ENCODE results near the gene PFKFB3. TPM values are rescaled to one million over a fixed set of nuclear protein-coding genes. Genes with fewer than 3 reads are reported as not detected.

PFKFB3 gene
- total and polyA plus RNA-seq, 10 donors: 6.3 to 227 (median 113) TPM

GRCh38 chr10:6200440-6200733 is 2.3 kb upstream of the PFKFB3 start:
- no peak for DNase-seq
- H3K4me1 ChIP-seq: peaks cover 20 to 95% (median 55%) of the 10 kb centered on the region in 6 donors
- no peak for TF ChIP-seq POLR2AphosphoS5 (IDR thresholded peaks at IDR 0.05)
- H3K27ac ChIP-seq: peak overlapping the region in 5 of 8 donors; percentile 92 to 99 (median 96)
- peak overlapping the region in 5 of 8 donors; percentile 73 to 97 (median 83) for H3K4me3 ChIP-seq
- no peaks in the 10 kb centered on the region for H3K9me3 ChIP-seq
- 12 to 37% (median 16%) methylated on average over 2 to 6 of the region's 6 CpGs for WGBS, 5 donors
- no peaks in the 10 kb centered on the region for H3K36me3 ChIP-seq
- H3K27me3 ChIP-seq (replicated peaks in 1 of 7): no peaks in the 10 kb centered on the region
- intact Hi-C loops (cut with DNase I; ENCODE audit: low total_unique reads): loop anchor here (10.0 kb wide), 1 partner anchor 96 kb away; no protein-coding TSS in a partner anchor

GRCh38 chr10:6200734-6201515 is 1.8 kb upstream of the PFKFB3 start:
- Histone ChIP-seq H3K4me1 (peaks cover 20 to 93% (median 53%) of the 10 kb centered on the region in 6 donors), H3K27me3 (replicated peaks in 1 of 7) (no peaks in the 10 kb centered on the region), H3K36me3 (no peaks in the 10 kb centered on the region), H3K9me3 (no peaks in the 10 kb centered on the region), H3K27ac (peak overlapping the region; percentile 60 to 99 (median 94)), H3K4me3 (peak overlapping the region; percentile 53 to 97 (median 77))
- DNase-seq: peak; percentile 88
- intact Hi-C loops (cut with DNase I; ENCODE audit: low total_unique reads): loop anchor here (10.0 kb wide), 1 partner anchor 96 kb away; no protein-coding TSS in a partner anchor
- WGBS, 5 donors: 0 to 1% (median 1%) methylated on average over 37 to 59 of the region's 59 CpGs
- TF ChIP-seq POLR2A (IDR thresholded peaks at IDR 0.05) (no peak), POLR2AphosphoS5 (IDR thresholded peaks at IDR 0.05) (peak; percentile 61 to 70 (median 63)), CTCF (IDR thresholded peaks at IDR 0.05 in 8 of 11, conservative IDR thresholded peaks at IDR 0.05 in 3 of 11) (peak in 1 of 11 experiments; percentile 1)

- intact Hi-C loops (cut with DNase I; ENCODE audit: low total_unique reads): loop anchor here (10.0 kb wide), 1 partner anchor 97 kb away; no protein-coding TSS in a partner anchor
- no peaks in the 10 kb centered on the region for H3K9me3 ChIP-seq
- peak overlapping the region in 7 of 8 donors; percentile 74 to 99 (median 96) for H3K27ac ChIP-seq
- 0 to 1% (median 1%) methylated on average over 37 to 50 of the region's 50 CpGs for WGBS, 5 donors
- peaks cover 20 to 87% (median 49%) of the 10 kb centered on the region in 6 donors for H3K4me1 ChIP-seq
- peak overlapping the region; percentile 53 to 97 (median 77) for H3K4me3 ChIP-seq
- H3K36me3 ChIP-seq: no peaks in the 10 kb centered on the region
- TF ChIP-seq CTCF (IDR thresholded peaks at IDR 0.05 in 8 of 11, conservative IDR thresholded peaks at IDR 0.05 in 3 of 11) (peak in 2 of 11 experiments; percentile 9 to 18), POLR2A (IDR thresholded peaks at IDR 0.05) (no peak), POLR2AphosphoS5 (IDR thresholded peaks at IDR 0.05) (peak; percentile 69 to 83 (median 81))
- H3K27me3 ChIP-seq (replicated peaks in 1 of 7): no peaks in the 10 kb centered on the region
- DNase-seq: peak; percentile 95
Measured at GRCh38 chr10:6201516-6201975, 1.2 kb upstream of the PFKFB3 start.

GRCh38 chr10:6202098-6202683 is 541 bp upstream of the PFKFB3 start:
- no peaks in the 10 kb centered on the region for H3K36me3 ChIP-seq
- intact Hi-C loops (cut with DNase I; ENCODE audit: low total_unique reads): loop anchor here (2.0 to 10.0 kb wide), 2 partner anchors 97 to 201 kb away; no protein-coding TSS in a partner anchor
- H3K4me3 ChIP-seq: peak overlapping the region; percentile 53 to 97 (median 77)
- peak overlapping the region; percentile 61 to 99 (median 95) for H3K27ac ChIP-seq
- H3K4me1 ChIP-seq: peaks cover 20 to 80% (median 46%) of the 10 kb centered on the region in 6 donors
- H3K9me3 ChIP-seq: no peaks in the 10 kb centered on the region
- no peak for DNase-seq
- WGBS, 5 donors: 2 to 3% (median 2%) methylated on average over 26 to 29 of the region's 29 CpGs
- no peak for TF ChIP-seq POLR2A (IDR thresholded peaks at IDR 0.05)
- H3K27me3 ChIP-seq (replicated peaks in 1 of 7): no peaks in the 10 kb centered on the region

Measured in spleen (tissue), 11 donors.